ENCODE measurements around the gene EVI5.

EVI5 gene

GRCh38 chr1:92511541-92511940, 273.4 kb downstream of the EVI5 start:
- no peak for DNase-seq (ENCODE audit: low read depth)

GRCh38 chr1:92509619-92510018, 275.3 kb downstream of the EVI5 start:
- no peak for DNase-seq (ENCODE audit: low read depth)

- DNase-seq (ENCODE audit: low read depth): no peak
Measured at GRCh38 chr1:92505015-92505692, 279.8 kb downstream of the EVI5 start.

GRCh38 chr1:92504291-92505014, 280.5 kb downstream of the EVI5 start:
- no peak for DNase-seq (ENCODE audit: low read depth)

- DNase-seq (ENCODE audit: low read depth): no peak
Measured at GRCh38 chr1:92503926-92504285, 281.0 kb downstream of the EVI5 start.

- no peak for DNase-seq (ENCODE audit: low read depth)
Measured at GRCh38 chr1:92503043-92503925, 281.6 kb downstream of the EVI5 start.

- DNase-seq (ENCODE audit: low read depth): no peak
Measured at GRCh38 chr1:92502247-92502646, 282.7 kb downstream of the EVI5 start.

GRCh38 chr1:92500552-92500951, 284.4 kb downstream of the EVI5 start:
- no peak for DNase-seq (ENCODE audit: low read depth)

GRCh38 chr1:92495392-92496063, 289.4 kb downstream of the EVI5 start:
- no peak for DNase-seq (ENCODE audit: low read depth)

- no peak for DNase-seq (ENCODE audit: low read depth)
Measured at GRCh38 chr1:92494485-92495141, 290.3 kb downstream of the EVI5 start.

GRCh38 chr1:92493139-92493538, 291.8 kb downstream of the EVI5 start:
- DNase-seq (ENCODE audit: low read depth): no peak

GRCh38 chr1:92488832-92489231, 296.1 kb downstream of the EVI5 start:
- DNase-seq (ENCODE audit: low read depth): no peak

- DNase-seq (ENCODE audit: low read depth): no peak
Measured at GRCh38 chr1:92488416-92488815, 296.5 kb downstream of the EVI5 start.

GRCh38 chr1:92487078-92487605, 297.8 kb downstream of the EVI5 start:
- DNase-seq (ENCODE audit: low read depth): no peak

GRCh38 chr1:92486251-92487077, 298.4 kb downstream of the EVI5 start, which contains the start of gene GFI1:
GFI1 (minus strand) TSS chr1:92486925; CDS start chr1:92483487, 3,438 bp downstream.
- DNase-seq (ENCODE audit: low read depth): peak; percentile 75

GRCh38 chr1:92485381-92486250, 299.3 kb downstream of the EVI5 start:
- peak; percentile 84 for DNase-seq (ENCODE audit: low read depth)

GRCh38 chr1:92484472-92485380, 300.2 kb downstream of the EVI5 start:
- peak; percentile 72 for DNase-seq (ENCODE audit: low read depth)

Data from stimulated activated CD8-positive, alpha-beta memory T cell treated with anti-CD3 and anti-CD28 coated beads, Interleukin-4, amount 100 ng/mL, for 24 hours (primary cell).